Upper lobe of right lung (tissue), 1 donor: ENCODE results near the gene MLLT1. TPM values are rescaled to one million over a fixed set of nuclear protein-coding genes. Genes with fewer than 3 reads are reported as not detected.
"Not testable (repeated sequence)": the region's sequence is repeated elsewhere in the genome, so short reads cannot be mapped to it uniquely, and the experiment has no call there.

Experiments
- ATAC-seq: fragments of 200-7000 bp; cut with Tn5 transposase; one replicate; pipeline ENCODE4 v1.9.1; 2020; ENCODE audit warnings: mild to moderate bottlenecking, moderate library complexity
- DNase-seq: peaks from one replicate; pipeline ENCODE4 v3.0.0-alpha.2; 2020
- H3K27ac ChIP-seq: fragments of 200-600 bp; one replicate; pipeline ENCODE4 v1.8.0; 2022
- H3K27me3 ChIP-seq: fragments of 200-600 bp; one replicate; pipeline ENCODE4 v1.8.0; 2022; ENCODE audit warnings: mild to moderate bottlenecking
- H3K36me3 ChIP-seq: fragments of 200-600 bp; one replicate; pipeline ENCODE4 v1.8.0; 2022
- H3K4me1 ChIP-seq: fragments of 200-600 bp; one replicate; pipeline ENCODE4 v1.8.0; 2022
- H3K4me3 ChIP-seq: fragments of 200-600 bp; one replicate; pipeline ENCODE4 v1.8.0; 2022; ENCODE audit warnings: mild to moderate bottlenecking
- H3K9me3 ChIP-seq: fragments of 200-600 bp; one replicate; pipeline ENCODE4 v1.8.0; 2022
- CTCF ChIP-seq: fragments of 200-600 bp; IDR thresholded peaks from one replicate; pipeline ENCODE4 v1.8.0; 2022; ENCODE audit warnings: antibody characterized with exemption
- intact Hi-C: fragments of 100-400 bp; cut with DNase I; formaldehyde crosslinking; loops from one replicate; pipeline ENCODE4 v1.11.0; 2022
- total RNA-seq: library from RNA; stranded (reverse); fragmentation: NEBNext Ultra II Directional; extraction: Animal tissue kit (Norgen Biotek cat#: 25700); gene quantifications from one replicate; pipeline ENCODE4 v1.2.1, GENCODE V29; 2021
- donor health status: DM: no; HTN: yes; CAD: no; lungs with severe emphysema.

Gene MLLT1
- total RNA-seq, 1 donor from 2014 or later = 73.4 TPM

- no peak for TF ChIP-seq CTCF
- Histone ChIP-seq H3K9me3 (no peaks in the 10 kb centered on the region), H3K27ac (no peak overlapping the region), H3K4me3 (no peak overlapping the region), H3K4me1 (no peaks in the 10 kb centered on the region), H3K27me3 (peaks cover 10% of the 10 kb centered on the region), H3K36me3 (no peaks in the 10 kb centered on the region)
- ATAC-seq = no peak
- intact Hi-C loops = no loop called here
- DNase-seq = no peak
Observed at GRCh38 chr19:6319376-6319775, 39.6 kb upstream of the MLLT1 start.

GRCh38 chr19:6318772-6319171, 39.0 kb upstream of the MLLT1 start:
- no peak overlapping the region for H3K27ac ChIP-seq
- H3K4me3 ChIP-seq = no peak overlapping the region
- H3K27me3 ChIP-seq = peaks cover 10% of the 10 kb centered on the region
- no peaks in the 10 kb centered on the region for H3K9me3 ChIP-seq
- intact Hi-C loops = no loop called here
- no peak for ATAC-seq
- TF ChIP-seq CTCF = no peak
- no peaks in the 10 kb centered on the region for H3K36me3 ChIP-seq
- no peak for DNase-seq
- H3K4me1 ChIP-seq = no peaks in the 10 kb centered on the region

- H3K9me3 ChIP-seq, intact Hi-C loops, H3K27ac ChIP-seq, H3K4me1 ChIP-seq, DNase-seq, ATAC-seq, H3K4me3 ChIP-seq, H3K27me3 ChIP-seq, H3K36me3 ChIP-seq: not testable (repeated sequence)
Observed at GRCh38 chr19:6315646-6316045, 35.9 kb upstream of the MLLT1 start.

GRCh38 chr19:6313398-6313969, 33.7 kb upstream of the MLLT1 start:
- H3K36me3 ChIP-seq = no peaks in the 10 kb centered on the region
- no peaks in the 10 kb centered on the region for H3K9me3 ChIP-seq
- no peak for TF ChIP-seq CTCF
- H3K27me3 ChIP-seq = no peaks in the 10 kb centered on the region
- H3K4me3 ChIP-seq = no peak overlapping the region
- no peak for DNase-seq
- no peaks in the 10 kb centered on the region for H3K4me1 ChIP-seq
- intact Hi-C loops = no loop called here
- no peak for ATAC-seq
- H3K27ac ChIP-seq = no peak overlapping the region

GRCh38 chr19:6312018-6312417, 32.2 kb upstream of the MLLT1 start:
- intact Hi-C loops = no loop called here

GRCh38 chr19:6298413-6298812, 18.6 kb upstream of the MLLT1 start:
- no peak for TF ChIP-seq CTCF
- no peak for DNase-seq
- intact Hi-C loops = loop anchor here (5.0 kb wide), 1 partner anchor 81 kb away; no protein-coding TSS in a partner anchor
- Histone ChIP-seq H3K27ac (no peak overlapping the region), H3K36me3 (no peaks in the 10 kb centered on the region), H3K4me3 (no peak overlapping the region), H3K4me1 (no peaks in the 10 kb centered on the region), H3K27me3 (no peaks in the 10 kb centered on the region), H3K9me3 (peaks cover 3% of the 10 kb centered on the region)
- ATAC-seq = no peak

More at GRCh38 chr19:6312018-6312417, 32.2 kb upstream of the MLLT1 start:
- no peak overlapping the region for H3K4me3 ChIP-seq
- no peak overlapping the region for H3K27ac ChIP-seq
- no peak for TF ChIP-seq CTCF
- H3K36me3 ChIP-seq = no peaks in the 10 kb centered on the region
- no peaks in the 10 kb centered on the region for H3K4me1 ChIP-seq
- ATAC-seq (no peak), DNase-seq (no peak)
- H3K27me3 ChIP-seq = no peaks in the 10 kb centered on the region
- H3K9me3 ChIP-seq = no peaks in the 10 kb centered on the region
